ENCODE results near the gene SPA17. TPM values are rescaled to one million over a fixed set of nuclear protein-coding genes. Genes with fewer than 3 reads are reported as not detected.

SPA17 gene
- total RNA-seq, 4 donors from 2014 or later = 0.88 to 3.6 (median 1.1) TPM; not detected in 1

GRCh38 chr11:124667601-124668000 lies 6.1 kb upstream of the SPA17 start:
- TF ChIP-seq POLR2A (IDR thresholded peaks at IDR 0.05) = no peak
- no peak for TF ChIP-seq CTCF (IDR thresholded peaks at IDR 0.05)
- Histone ChIP-seq H3K27ac (no peak overlapping the region), H3K36me3 (peaks cover 0 to 28% (median 0%) of the 10 kb centered on the region in 3 donors), H3K4me3 (no peak overlapping the region), H3K9me3 (no peaks in the 10 kb centered on the region), H3K27me3 (no peaks in the 10 kb centered on the region), H3K4me1 (peaks cover 0 to 6% (median 0%) of the 10 kb centered on the region in 4 donors)
- DNase-seq = no peak

GRCh38 chr11:124669193-124669592 lies 4.5 kb upstream of the SPA17 start:
- Histone ChIP-seq H3K4me3 (no peak overlapping the region), H3K9me3 (no peaks in the 10 kb centered on the region), H3K27ac (no peak overlapping the region), H3K36me3 (peaks cover 0 to 23% (median 0%) of the 10 kb centered on the region in 3 donors), H3K27me3 (no peaks in the 10 kb centered on the region), H3K4me1 (peaks cover 0 to 7% (median under 1%) of the 10 kb centered on the region in 4 donors)
- TF ChIP-seq CTCF (IDR thresholded peaks at IDR 0.05) (peak; percentile 57 to 90 (median 85)), POLR2A (IDR thresholded peaks at IDR 0.05) (no peak)
- peak in 2 of 3 donors; percentile 23 to 76 for DNase-seq

GRCh38 chr11:124670732-124671131 lies 3.0 kb upstream of the SPA17 start:
- no peak overlapping the region for H3K27ac ChIP-seq
- no peak for TF ChIP-seq CTCF (IDR thresholded peaks at IDR 0.05)
- no peak for TF ChIP-seq POLR2A (IDR thresholded peaks at IDR 0.05)
- H3K4me3 ChIP-seq = no peak overlapping the region
- no peaks in the 10 kb centered on the region for H3K27me3 ChIP-seq
- DNase-seq = no peak
- no peaks in the 10 kb centered on the region for H3K9me3 ChIP-seq
- H3K4me1 ChIP-seq = peaks cover 0 to 7% (median 2%) of the 10 kb centered on the region in 4 donors
- peaks cover 0 to 8% (median 0%) of the 10 kb centered on the region in 3 donors for H3K36me3 ChIP-seq

GRCh38 chr11:124672536-124673215 lies 1.0 kb upstream of the SPA17 start:
- no peak for DNase-seq
- H3K27me3 ChIP-seq = no peaks in the 10 kb centered on the region
- H3K36me3 ChIP-seq = peaks cover 0 to 2% (median 0%) of the 10 kb centered on the region in 3 donors
- peak overlapping the region; percentile 66 to 83 (median 72) for H3K4me3 ChIP-seq
- TF ChIP-seq POLR2A (IDR thresholded peaks at IDR 0.05) (no peak), CTCF (IDR thresholded peaks at IDR 0.05) (no peak)
- H3K4me1 ChIP-seq = peaks cover 0 to 7% (median 2%) of the 10 kb centered on the region in 4 donors
- H3K9me3 ChIP-seq = no peaks in the 10 kb centered on the region
- peak overlapping the region; percentile 77 to 92 (median 84) for H3K27ac ChIP-seq

GRCh38 chr11:124674168-124674517 lies 439 bp downstream of the SPA17 start:
- TF ChIP-seq CTCF (IDR thresholded peaks at IDR 0.05) (no peak), POLR2A (IDR thresholded peaks at IDR 0.05) (no peak)
- Histone ChIP-seq H3K4me1 (peaks cover 0 to 7% (median 2%) of the 10 kb centered on the region in 4 donors), H3K27me3 (no peaks in the 10 kb centered on the region), H3K36me3 (no peaks in the 10 kb centered on the region), H3K9me3 (no peaks in the 10 kb centered on the region), H3K4me3 (peak overlapping the region; percentile 66 to 83 (median 72)), H3K27ac (peak overlapping the region; percentile 77 to 92 (median 84))
- no peak for DNase-seq
